Measurements from ENCODE around the gene PRAC2. TPM values are rescaled to one million over a fixed set of nuclear protein-coding genes. Genes with fewer than 3 reads are reported as not detected.

The PRAC2 gene
- polyA plus RNA-seq, 1 experiment: not detected

GRCh38 chr17:48734333-48735061 lies 11.5 kb downstream of the PRAC2 start:
- Histone ChIP-seq H3K27ac (ENCODE audit: low read depth, low read length) (no peak overlapping the region), H3K27me3 (ENCODE audit: control insufficient read depth, insufficient read depth, low read length) (peaks cover 96% of the 10 kb centered on the region), H3K9me3 (ENCODE audit: control insufficient read depth, insufficient read depth, low read length) (no peaks in the 10 kb centered on the region; the same call in 1 of the 2 replicates), H3K4me3 (ENCODE audit: low read depth, low read length) (no peak overlapping the region)
- POLR2A ChIA-PET: interaction anchor here (0.7 kb wide), 1 partner anchor 24 kb away, joined by 3 read pairs; no protein-coding TSS in a partner anchor
- CTCF ChIA-PET: interaction anchor here (0.9 kb wide), 1 partner anchor 9 kb away, joined by 3 read pairs; no protein-coding TSS in a partner anchor
- DNase-seq (ENCODE audit: low read depth, low spot score): no peak
- no peak for TF ChIP-seq CTCF (IDR thresholded peaks at IDR 0.05; ENCODE audit: low read depth, low read length)

- no peaks in the 10 kb centered on the region; the same call in 1 of the 2 replicates for H3K9me3 ChIP-seq (ENCODE audit: control insufficient read depth, insufficient read depth, low read length)
- ChIA-PET CTCF (interaction anchor here (0.9 kb wide), 1 partner anchor 10 kb away, joined by 3 read pairs; no protein-coding TSS in a partner anchor), POLR2A (no interaction called here)
- TF ChIP-seq CTCF (IDR thresholded peaks at IDR 0.05; ENCODE audit: low read depth, low read length): no peak
- no peak overlapping the region for H3K4me3 ChIP-seq (ENCODE audit: low read depth, low read length)
- peaks cover 95% of the 10 kb centered on the region for H3K27me3 ChIP-seq (ENCODE audit: control insufficient read depth, insufficient read depth, low read length)
- no peak overlapping the region for H3K27ac ChIP-seq (ENCODE audit: low read depth, low read length)
- no peak for DNase-seq (ENCODE audit: low read depth, low spot score)
Observed at GRCh38 chr17:48735062-48735351, 12.0 kb downstream of the PRAC2 start.

GRCh38 chr17:48737330-48738043 lies 14.5 kb downstream of the PRAC2 start:
- H3K27me3 ChIP-seq (ENCODE audit: control insufficient read depth, insufficient read depth, low read length): peaks cover 94% of the 10 kb centered on the region
- no peaks in the 10 kb centered on the region; the same call in 1 of the 2 replicates for H3K9me3 ChIP-seq (ENCODE audit: control insufficient read depth, insufficient read depth, low read length)
- ChIA-PET POLR2A (no interaction called here), CTCF (interaction anchor here (1.2 to 2.6 kb wide), 3 partner anchors 13 to 147 kb away, joined by 4 to 11 read pairs (median 4); no protein-coding TSS in a partner anchor)
- no peak for TF ChIP-seq CTCF (IDR thresholded peaks at IDR 0.05; ENCODE audit: low read depth, low read length)
- no peak for DNase-seq (ENCODE audit: low read depth, low spot score)
- H3K4me3 ChIP-seq (ENCODE audit: low read depth, low read length): no peak overlapping the region
- no peak overlapping the region for H3K27ac ChIP-seq (ENCODE audit: low read depth, low read length)

GRCh38 chr17:48738424-48738802 lies 15.4 kb downstream of the PRAC2 start:
- no peak for TF ChIP-seq CTCF (IDR thresholded peaks at IDR 0.05; ENCODE audit: low read depth, low read length)
- CTCF ChIA-PET: interaction anchor here (2.6 kb wide), 1 partner anchor 14 kb away, joined by 11 read pairs; no protein-coding TSS in a partner anchor
- DNase-seq (ENCODE audit: low read depth, low spot score): no peak
- H3K4me3 ChIP-seq (ENCODE audit: low read depth, low read length): no peak overlapping the region
- H3K27me3 ChIP-seq (ENCODE audit: control insufficient read depth, insufficient read depth, low read length): peaks cover 93% of the 10 kb centered on the region
- H3K9me3 ChIP-seq (ENCODE audit: control insufficient read depth, insufficient read depth, low read length): no peaks in the 10 kb centered on the region; the same call in 1 of the 2 replicates
- no peak overlapping the region for H3K27ac ChIP-seq (ENCODE audit: low read depth, low read length)
- POLR2A ChIA-PET: no interaction called here

All from AG04450 (cell line).